SK-N-SH treated with all-trans-retinoic acid at 6 μM for 48 hours (cell line): Measurements from ENCODE around the gene ARL6IP4.

Source experiments
- ATAC-seq: fragments of 200-7000 bp; cut with Tn5 transposase; 3 replicates; pipeline ENCODE4 v1.9.1; 2020; ENCODE audit warnings: mild to moderate bottlenecking, moderate library complexity
- CREB5 ChIP-seq: fragments of 250-450 bp; sonication (Bioruptor Pico); IDR thresholded peaks from 2 replicates; pipeline ENCODE4 v1.5.1; 2020; ENCODE audit warnings: low read depth, mild to moderate bottlenecking, moderate library complexity
- CSDC2 ChIP-seq: fragments of 250-450 bp; sonication (Bioruptor Pico); IDR thresholded peaks from 2 replicates; pipeline ENCODE4 v1.5.0; 2020; ENCODE audit warnings: mild to moderate bottlenecking, moderate library complexity
- CSRNP3 ChIP-seq: fragments of 250-450 bp; sonication (Bioruptor Pico); IDR thresholded peaks from 2 replicates; pipeline ENCODE4 v1.5.1; 2021; ENCODE audit warnings: mild to moderate bottlenecking, moderate library complexity
- ESRRG ChIP-seq: fragments of 250-450 bp; sonication (Bioruptor Pico); IDR thresholded peaks from 2 replicates; pipeline ENCODE4 v1.6.1; 2021; ENCODE audit warnings: mild to moderate bottlenecking
- GLIS3 ChIP-seq: fragments of 250-450 bp; sonication (Bioruptor Pico); IDR thresholded peaks from 2 replicates; pipeline ENCODE4 v1.5.0; 2020; ENCODE audit warnings: mild to moderate bottlenecking, moderate library complexity
- ISL1 ChIP-seq: fragments of 250-450 bp; sonication (Bioruptor Pico); IDR thresholded peaks from 2 replicates; pipeline ENCODE4 v2.1.2; 2022; ENCODE audit warnings: mild to moderate bottlenecking, moderate library complexity
- OSR1 ChIP-seq: fragments of 250-450 bp; sonication (Bioruptor Pico); IDR thresholded peaks from 2 replicates; pipeline ENCODE4 v1.8.0; 2022; ENCODE audit warnings: moderate library complexity, mild to moderate bottlenecking, inconsistent platforms
- PATZ1 ChIP-seq: fragments of 250-450 bp; sonication (Bioruptor Pico); IDR thresholded peaks from 2 replicates; pipeline ENCODE4 v1.8.0; 2020; ENCODE audit warnings: mild to moderate bottlenecking, moderate library complexity, borderline replicate concordance
- POU6F1 ChIP-seq: fragments of 250-450 bp; sonication (Bioruptor Pico); IDR thresholded peaks from 2 replicates; pipeline ENCODE4 v1.8.0; 2021; ENCODE audit warnings: low read depth, mild to moderate bottlenecking, moderate library complexity, borderline replicate concordance
- PPARA ChIP-seq: fragments of 250-450 bp; sonication (Bioruptor Pico); IDR thresholded peaks from 2 replicates; pipeline ENCODE4 v1.5.0; 2020; ENCODE audit warnings: mild to moderate bottlenecking, borderline replicate concordance
- RARB ChIP-seq: fragments of 250-450 bp; sonication (Bioruptor Pico); IDR thresholded peaks from 2 replicates; pipeline ENCODE4 v1.8.0; 2021; ENCODE audit warnings: mild to moderate bottlenecking, moderate library complexity
- SNAI2 ChIP-seq: fragments of 250-450 bp; sonication (Bioruptor Pico); IDR thresholded peaks from 2 replicates; pipeline ENCODE4 v1.5.0; 2020; ENCODE audit warnings: mild to moderate bottlenecking, moderate library complexity
- TCF4 ChIP-seq: fragments of 250-450 bp; sonication (Bioruptor Pico); IDR thresholded peaks from 2 replicates; pipeline ENCODE4 v1.8.0; 2021; ENCODE audit warnings: mild to moderate bottlenecking, moderate library complexity, borderline replicate concordance
- TOX ChIP-seq: fragments of 250-450 bp; sonication (Bioruptor Pico); IDR thresholded peaks from 2 replicates; pipeline ENCODE4 v1.8.0; 2021; ENCODE audit warnings: mild to moderate bottlenecking, moderate library complexity, borderline replicate concordance
- TSHZ2 ChIP-seq: fragments of 250-450 bp; sonication (Bioruptor Pico); IDR thresholded peaks from 2 replicates; pipeline ENCODE4 v1.5.0; 2020; ENCODE audit warnings: mild to moderate bottlenecking, moderate library complexity
- ZC3H10 ChIP-seq: fragments of 250-450 bp; sonication (Bioruptor Pico); IDR thresholded peaks from 2 replicates; pipeline ENCODE4 v1.5.1; 2021; ENCODE audit warnings: mild to moderate bottlenecking, moderate library complexity
- ZFP3 ChIP-seq: fragments of 250-450 bp; sonication (Bioruptor Pico); IDR thresholded peaks from 2 replicates; pipeline ENCODE4 v1.5.0; 2020; ENCODE audit warnings: mild to moderate bottlenecking, moderate library complexity
- ZFP30 ChIP-seq: fragments of 450-650 bp; formaldehyde crosslinking; IDR thresholded peaks from 2 replicates; pipeline ENCODE4 v1.5.0; 2022; ENCODE audit warnings: mild to moderate bottlenecking, moderate library complexity
- ZNF565 ChIP-seq: fragments of 450-650 bp; formaldehyde crosslinking; conservative IDR thresholded peaks from 2 replicates; pipeline ENCODE4 v1.5.0; 2020; ENCODE audit warnings: low read depth, mild to moderate bottlenecking, moderate library complexity
- ZNF70 ChIP-seq: fragments of 450-650 bp; formaldehyde crosslinking; IDR thresholded peaks from 2 replicates; pipeline ENCODE4 v1.5.0; 2020; ENCODE audit warnings: mild to moderate bottlenecking, moderate library complexity

ARL6IP4 gene

GRCh38 chr12:122987086-122987951 lies 6.8 kb downstream of the ARL6IP4 start:
- ATAC-seq = no peak
- TF ChIP-seq CSDC2 (CRISPR knock-in tag) = no peak
- no peak for TF ChIP-seq CSRNP3 (CRISPR knock-in tag)
- TF ChIP-seq POU6F1 (CRISPR knock-in tag) = no peak
- TF ChIP-seq CREB5 = no peak
- no peak for TF ChIP-seq ZNF70 (CRISPR knock-in tag)
- TF ChIP-seq PPARA (CRISPR knock-in tag) = no peak
- no peak for TF ChIP-seq PATZ1 (CRISPR knock-in tag)
- TF ChIP-seq ZNF565 (CRISPR knock-in tag) = no peak
- TF ChIP-seq ZC3H10 (CRISPR knock-in tag) = no peak
- TF ChIP-seq TCF4 (CRISPR knock-in tag) = no peak
- TF ChIP-seq TSHZ2 = no peak
- TF ChIP-seq OSR1 (CRISPR knock-in tag) = no peak
- TF ChIP-seq RARB (CRISPR knock-in tag) = no peak
- TF ChIP-seq, all 23 proteins: peak for 0

- ATAC-seq = no peak
- no peak for TF ChIP-seq ZFP30 (CRISPR knock-in tag)
- no peak for TF ChIP-seq ZNF70 (CRISPR knock-in tag)
- TF ChIP-seq PPARA (CRISPR knock-in tag) = no peak
- TF ChIP-seq ZC3H10 (CRISPR knock-in tag) = no peak
- TF ChIP-seq ISL1 = no peak
- no peak for TF ChIP-seq POU6F1 (CRISPR knock-in tag)
Measured at GRCh38 chr12:122988036-122988435, 7.6 kb downstream of the ARL6IP4 start.

- ATAC-seq = no peak
- TF ChIP-seq CSDC2 (CRISPR knock-in tag) (no peak), POU6F1 (CRISPR knock-in tag) (no peak), ESRRG (CRISPR knock-in tag) (no peak), ZC3H10 (CRISPR knock-in tag) (no peak), PPARA (CRISPR knock-in tag) (no peak), OSR1 (CRISPR knock-in tag) (no peak), ISL1 (no peak), ZFP3 (CRISPR knock-in tag) (no peak), GLIS3 (CRISPR knock-in tag) (no peak), CSRNP3 (CRISPR knock-in tag) (no peak), ZFP30 (CRISPR knock-in tag) (no peak), TOX (CRISPR knock-in tag) (no peak), TCF4 (CRISPR knock-in tag) (no peak), SNAI2 (CRISPR knock-in tag) (no peak)
Measured at GRCh38 chr12:122988612-122989212, 8.2 kb downstream of the ARL6IP4 start.
